ENCODE data around the gene GP2. TPM values are rescaled to one million over a fixed set of nuclear protein-coding genes. Genes with fewer than 3 reads are reported as not detected.
A peak's percentile ranks its signal among the peaks of the same experiment; 100 is the strongest.

Gene GP2
- total RNA-seq, result not detected

DNA sequence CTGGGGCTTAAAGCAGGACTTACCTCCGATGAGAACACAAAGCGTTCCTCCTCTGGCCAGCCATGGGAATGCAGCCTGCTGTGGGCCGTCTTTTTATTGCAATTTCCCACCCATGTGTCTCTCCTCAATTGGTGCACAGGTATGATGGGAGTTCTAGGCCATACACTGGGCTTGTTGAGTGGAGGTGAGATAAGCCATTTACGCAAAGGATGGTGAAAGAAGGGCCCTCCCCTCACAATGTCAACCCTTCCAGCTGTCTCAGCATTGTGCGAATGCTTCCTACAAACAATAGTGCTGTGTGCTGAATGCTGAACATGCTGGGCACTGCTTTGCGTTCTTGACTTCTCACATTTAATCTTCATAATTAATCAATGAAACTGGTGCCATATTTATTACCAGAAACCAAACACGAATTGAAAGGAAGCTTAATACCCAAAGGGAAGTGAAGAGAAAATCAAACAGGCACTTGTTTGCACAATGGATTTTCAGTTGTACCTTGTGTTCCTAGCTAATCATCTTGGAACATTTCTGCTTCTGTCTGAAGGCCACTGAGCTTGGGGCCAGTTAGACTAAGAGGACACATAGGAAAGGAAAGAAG lies at the start of gene GP2:
Gene GP2 (minus strand): TSS at position 70 of the 598 bp plus-strand sequence. CDS start 1,082 bp downstream, outside the sequence.
- peaks cover 0 to 1% of the 10 kb centered on the region in 2 donors for H3K9me3 Mint-ChIP-seq
- DNase-seq, result no peak
- no peaks in the 10 kb centered on the region for H3K36me3 Mint-ChIP-seq (ENCODE audit: insufficient read depth in 2 of 2)
- H3K4me1 Mint-ChIP-seq (ENCODE audit: low read depth), result no peaks in the 10 kb centered on the region
- no peaks in the 10 kb centered on the region for H3K27me3 Mint-ChIP-seq (ENCODE audit: low read depth)
- no peak for ATAC-seq (replicated peaks in 1 of 2)
- no peak within 1 kb of the TSS for H3K27ac Mint-ChIP-seq
- H3K4me3 Mint-ChIP-seq, result no peak within 1 kb of the TSS

DNA sequence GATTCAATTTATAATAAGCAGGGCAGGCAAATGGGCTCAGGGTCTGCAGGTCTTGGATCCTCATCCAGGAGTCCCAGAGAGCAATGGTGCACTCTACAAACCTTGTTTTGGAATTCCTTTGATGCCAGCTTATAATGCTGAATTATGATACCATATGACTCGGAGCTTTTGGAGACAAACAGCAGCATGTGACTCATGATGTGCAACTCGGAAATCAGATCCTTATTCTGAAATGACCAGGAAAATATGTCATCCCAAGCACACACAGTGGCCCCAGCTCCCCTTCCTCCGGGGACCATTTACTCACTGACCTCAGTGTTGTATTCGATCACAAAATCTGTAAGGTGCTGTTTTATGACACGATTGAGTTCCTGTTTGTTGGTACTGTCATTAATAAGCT lies 45.4 kb upstream of the GP2 start:
- Mint-ChIP-seq H3K27ac (no peak overlapping the region), H3K9me3 (peaks cover 0 to 2% of the 10 kb centered on the region in 2 donors), H3K4me3 (no peak overlapping the region), H3K36me3 (ENCODE audit: insufficient read depth in 2 of 2) (no peaks in the 10 kb centered on the region), H3K4me1 (ENCODE audit: low read depth) (no peaks in the 10 kb centered on the region), H3K27me3 (ENCODE audit: low read depth) (peaks cover 25% of the 10 kb centered on the region)
- ATAC-seq (replicated peaks in 1 of 2) (no peak), DNase-seq (no peak)

DNA sequence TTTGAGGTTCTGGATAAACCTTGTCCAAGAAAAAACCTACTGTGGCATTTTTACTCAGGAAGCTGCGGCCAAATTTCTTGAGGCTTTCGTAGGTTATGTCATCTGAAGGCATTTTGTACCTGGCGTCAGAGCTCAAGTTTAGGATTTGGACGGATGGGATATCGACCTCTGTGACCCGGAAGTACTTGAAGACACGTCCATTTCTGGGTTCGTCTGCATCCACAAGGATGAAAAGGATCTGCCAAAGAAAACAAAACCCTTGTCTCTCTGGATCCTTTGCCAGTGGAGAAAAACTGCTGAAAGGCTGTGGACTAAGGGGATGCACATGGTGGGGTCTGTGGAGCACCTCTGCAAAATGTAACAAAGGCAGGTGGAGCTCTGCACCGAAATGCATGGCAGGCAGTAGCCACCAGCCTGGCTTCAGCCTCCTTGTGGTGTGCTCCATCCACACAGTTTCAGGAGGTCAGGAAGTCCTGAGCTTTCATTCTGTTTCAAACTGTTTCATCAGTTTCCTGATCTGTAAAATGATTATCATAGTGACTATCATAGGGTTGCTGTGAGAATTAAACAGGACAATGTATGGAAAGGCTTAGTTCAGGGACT lies 42.2 kb upstream of the GP2 start:
- ATAC-seq (replicated peaks in 1 of 2) (no peak), DNase-seq (no peak)
- Mint-ChIP-seq H3K27ac (no peak overlapping the region), H3K4me1 (ENCODE audit: low read depth) (no peaks in the 10 kb centered on the region), H3K4me3 (no peak overlapping the region), H3K27me3 (ENCODE audit: low read depth) (peaks cover 26% of the 10 kb centered on the region), H3K9me3 (peaks cover 0 to 2% of the 10 kb centered on the region in 2 donors), H3K36me3 (ENCODE audit: insufficient read depth in 2 of 2) (no peaks in the 10 kb centered on the region)

DNA sequence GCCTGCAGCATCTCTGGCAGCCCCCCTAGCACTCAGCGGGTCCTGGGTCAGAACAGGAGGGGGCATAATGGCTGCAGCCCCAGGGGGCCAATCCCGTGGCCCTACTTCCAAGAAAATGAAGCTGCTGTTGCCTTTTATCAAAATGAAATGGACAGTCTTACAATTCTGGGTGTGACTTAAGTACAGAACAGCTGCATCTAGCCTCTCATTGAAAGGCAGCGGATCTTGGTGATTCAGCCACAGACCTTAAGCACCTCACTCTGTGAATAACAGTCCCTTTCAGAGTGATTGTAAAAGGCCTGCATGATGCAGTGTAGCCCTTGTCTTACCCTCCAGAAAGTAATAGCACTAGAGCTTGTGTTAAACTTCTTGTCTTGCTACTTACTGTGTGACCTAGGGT lies 36.7 kb upstream of the GP2 start:
- H3K4me3 Mint-ChIP-seq, result no peak overlapping the region
- H3K4me1 Mint-ChIP-seq (ENCODE audit: low read depth), result no peaks in the 10 kb centered on the region
- peaks cover 23% of the 10 kb centered on the region for H3K27me3 Mint-ChIP-seq (ENCODE audit: low read depth)
- no peak overlapping the region for H3K27ac Mint-ChIP-seq
- DNase-seq (no peak), ATAC-seq (replicated peaks in 1 of 2) (no peak)
- H3K36me3 Mint-ChIP-seq (ENCODE audit: insufficient read depth in 2 of 2), result no peaks in the 10 kb centered on the region
- H3K9me3 Mint-ChIP-seq, result no peaks in the 10 kb centered on the region

DNA sequence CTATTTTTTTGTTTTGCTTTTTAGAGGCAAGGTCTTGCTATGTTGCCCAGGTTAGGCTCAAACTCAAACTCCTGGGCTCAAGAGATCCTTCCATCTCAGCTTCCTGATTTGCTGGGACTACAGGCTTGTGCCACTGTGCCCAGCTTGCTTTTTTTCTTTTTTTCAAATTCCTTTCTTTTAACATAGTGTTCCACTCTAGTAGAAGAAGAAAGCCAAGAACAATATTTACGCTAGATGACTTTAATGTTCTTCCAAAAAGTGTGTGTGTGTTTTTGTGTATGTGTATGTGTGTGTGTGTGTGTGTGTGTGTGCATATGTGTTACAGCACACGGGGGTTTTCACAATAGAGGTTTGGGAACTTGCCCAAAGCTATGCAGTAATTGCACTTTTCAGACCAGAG lies 35.9 kb upstream of the GP2 start:
- no peaks in the 10 kb centered on the region for H3K36me3 Mint-ChIP-seq (ENCODE audit: insufficient read depth in 2 of 2)
- DNase-seq, result no peak
- H3K27me3 Mint-ChIP-seq (ENCODE audit: low read depth), result peaks cover 22% of the 10 kb centered on the region
- ATAC-seq (replicated peaks in 1 of 2), result no peak
- no peaks in the 10 kb centered on the region for H3K4me1 Mint-ChIP-seq (ENCODE audit: low read depth)
- H3K4me3 Mint-ChIP-seq, result no peak overlapping the region
- no peak overlapping the region for H3K27ac Mint-ChIP-seq
- no peaks in the 10 kb centered on the region for H3K9me3 Mint-ChIP-seq

DNA sequence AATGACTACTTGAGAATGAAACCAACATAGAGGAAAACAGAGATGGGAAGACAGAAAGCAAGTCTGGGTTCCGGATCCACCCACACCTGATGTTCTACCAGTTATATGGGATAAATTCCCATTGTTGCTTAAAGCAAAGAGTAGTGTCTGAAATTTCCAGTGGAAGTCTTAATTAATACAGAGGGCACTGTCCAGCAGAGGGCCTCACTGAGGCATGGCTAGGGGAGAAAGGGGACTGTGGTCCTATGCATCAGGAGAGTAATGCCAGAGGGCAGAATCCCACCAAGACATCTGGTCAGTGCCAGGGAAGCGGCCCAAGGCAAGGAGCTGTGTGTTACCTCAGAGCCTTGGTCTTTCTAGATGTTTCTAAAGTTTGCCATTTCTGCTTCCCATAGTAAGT lies 32.7 kb upstream of the GP2 start:
- no peak overlapping the region for H3K4me3 Mint-ChIP-seq
- ATAC-seq (replicated peaks in 1 of 2), result no peak
- DNase-seq, result peak in 1 of 2 donors; percentile 4
- no peaks in the 10 kb centered on the region for H3K4me1 Mint-ChIP-seq (ENCODE audit: low read depth)
- no peaks in the 10 kb centered on the region for H3K9me3 Mint-ChIP-seq
- H3K27ac Mint-ChIP-seq, result no peak overlapping the region
- H3K27me3 Mint-ChIP-seq (ENCODE audit: low read depth), result peaks cover 24% of the 10 kb centered on the region
- no peaks in the 10 kb centered on the region for H3K36me3 Mint-ChIP-seq (ENCODE audit: insufficient read depth in 2 of 2)

DNA sequence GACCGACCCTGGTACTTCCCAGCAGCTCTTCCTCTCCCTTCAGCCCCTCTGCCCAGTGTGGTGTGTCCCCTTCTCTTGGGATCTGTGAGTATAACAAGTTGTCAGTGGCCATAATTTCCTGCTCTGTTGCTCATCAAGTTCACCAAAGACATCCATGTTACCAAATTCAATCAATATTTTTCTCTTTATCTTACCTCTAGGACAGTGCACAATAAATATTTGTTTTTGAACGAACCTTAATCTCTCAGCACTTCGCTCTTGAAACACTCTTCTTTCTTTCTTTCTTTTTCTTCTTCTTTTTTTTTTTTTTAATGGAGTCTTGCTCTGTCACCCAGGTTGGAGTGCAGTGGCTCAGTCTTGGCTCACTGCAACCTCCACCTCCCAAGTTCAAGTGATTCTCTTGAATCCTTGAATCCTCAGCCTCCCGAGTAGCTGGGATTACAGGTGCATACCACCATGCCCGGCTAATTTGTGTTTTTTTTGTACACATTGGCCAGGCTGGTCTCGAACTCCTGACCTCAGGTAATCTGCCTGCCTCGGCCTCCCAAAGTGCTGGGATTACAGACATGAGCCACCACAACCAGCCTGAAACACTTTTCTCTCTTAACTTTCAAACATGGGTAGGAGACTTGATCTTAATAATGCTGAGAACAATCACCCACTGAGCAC lies 27.9 kb upstream of the GP2 start:
- Mint-ChIP-seq H3K9me3 (no peaks in the 10 kb centered on the region), H3K36me3 (ENCODE audit: insufficient read depth in 2 of 2) (no peaks in the 10 kb centered on the region), H3K4me1 (ENCODE audit: low read depth) (no peaks in the 10 kb centered on the region), H3K27me3 (ENCODE audit: low read depth) (peaks cover 24% of the 10 kb centered on the region), H3K4me3 (no peak overlapping the region), H3K27ac (no peak overlapping the region)
- DNase-seq (no peak), ATAC-seq (replicated peaks in 1 of 2) (no peak)

DNA sequence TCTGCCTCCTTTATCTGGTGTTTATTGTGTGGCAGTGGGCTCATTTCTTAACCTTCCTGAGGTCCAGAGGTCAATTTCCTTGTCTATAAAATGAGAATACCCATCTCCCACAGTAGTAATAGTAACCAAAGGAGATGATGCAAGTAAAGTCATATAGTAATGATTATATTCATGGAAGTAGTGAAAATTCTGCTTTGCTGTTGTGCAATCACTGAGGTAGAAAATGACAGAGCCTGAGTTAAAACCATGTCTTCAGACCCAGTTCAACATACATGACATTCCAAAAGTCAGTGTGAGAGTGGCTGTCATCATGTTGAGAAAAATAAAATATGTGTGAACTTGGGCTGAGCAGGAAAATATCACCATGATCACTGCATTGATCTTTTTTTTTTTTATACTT lies 26.1 kb upstream of the GP2 start:
- H3K4me3 Mint-ChIP-seq, result no peak overlapping the region
- no peaks in the 10 kb centered on the region for H3K4me1 Mint-ChIP-seq (ENCODE audit: low read depth)

DNA sequence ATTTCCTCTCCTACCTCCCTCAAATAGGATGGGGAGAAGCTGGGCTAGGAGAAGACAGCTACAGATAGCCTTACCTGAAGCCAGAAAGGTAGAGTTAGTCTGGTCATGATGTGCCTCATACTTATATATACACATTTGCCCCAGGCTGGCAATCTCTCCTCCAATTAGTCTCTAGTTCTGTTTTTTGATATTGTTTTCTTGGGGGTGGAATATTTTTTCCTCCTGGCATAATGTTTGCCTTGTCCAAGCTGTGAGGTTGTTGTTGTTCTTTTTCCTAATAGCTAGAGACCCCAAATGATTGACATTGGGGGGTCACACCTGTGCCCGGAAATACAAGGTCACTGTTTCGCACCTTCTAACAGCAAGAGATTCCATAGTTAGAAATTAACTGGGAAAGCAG lies 25.3 kb upstream of the GP2 start, which contains the start of gene UMOD:
Gene UMOD (minus strand): TSS at position 101 of the 400 bp plus-strand sequence. CDS start 1,978 bp downstream, outside the sequence.
- no peak for ATAC-seq (replicated peaks in 1 of 2)
- Mint-ChIP-seq H3K4me3 (no peak within 1 kb of the TSS), H3K27ac (no peak within 1 kb of the TSS), H3K27me3 (ENCODE audit: low read depth) (peaks cover 24% of the 10 kb centered on the region), H3K36me3 (ENCODE audit: insufficient read depth in 2 of 2) (no peaks in the 10 kb centered on the region), H3K9me3 (no peaks in the 10 kb centered on the region), H3K4me1 (ENCODE audit: low read depth) (no peaks in the 10 kb centered on the region)
- no peak for DNase-seq

More for the DNA sequence above, 26.1 kb upstream of the GP2 start:
- peaks cover 24% of the 10 kb centered on the region for H3K27me3 Mint-ChIP-seq (ENCODE audit: low read depth)
- H3K36me3 Mint-ChIP-seq (ENCODE audit: insufficient read depth in 2 of 2), result no peaks in the 10 kb centered on the region
- no peaks in the 10 kb centered on the region for H3K9me3 Mint-ChIP-seq
- no peak overlapping the region for H3K27ac Mint-ChIP-seq
- ATAC-seq (replicated peaks in 1 of 2), result no peak
- DNase-seq, result no peak

DNA sequence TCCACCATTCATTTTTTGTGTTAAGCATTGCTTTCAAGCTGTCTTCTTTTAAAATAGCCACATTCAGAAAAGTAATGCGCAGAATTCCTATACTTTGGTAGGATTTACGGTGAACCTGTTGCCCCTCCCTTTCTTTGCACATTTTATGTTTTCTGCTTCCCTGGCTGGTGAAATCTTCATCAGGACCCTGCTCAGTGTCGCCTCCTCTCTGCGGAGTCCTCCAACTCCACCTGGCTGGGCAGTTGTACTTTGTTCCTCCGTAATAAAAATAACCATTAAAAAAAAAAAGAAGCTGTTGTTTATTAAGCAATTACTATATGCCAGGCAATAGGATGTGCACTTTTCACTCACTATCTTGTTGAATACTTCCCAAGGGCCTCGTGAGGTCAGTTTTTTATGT lies 22.3 kb upstream of the GP2 start:
- H3K4me3 Mint-ChIP-seq, result no peak overlapping the region
- no peaks in the 10 kb centered on the region for H3K4me1 Mint-ChIP-seq (ENCODE audit: low read depth)
- no peak overlapping the region for H3K27ac Mint-ChIP-seq
- H3K9me3 Mint-ChIP-seq, result no peaks in the 10 kb centered on the region
- no peak for DNase-seq
- no peak for ATAC-seq (replicated peaks in 1 of 2)
- H3K27me3 Mint-ChIP-seq (ENCODE audit: low read depth), result peaks cover 4% of the 10 kb centered on the region
- H3K36me3 Mint-ChIP-seq (ENCODE audit: insufficient read depth in 2 of 2), result no peaks in the 10 kb centered on the region

DNA sequence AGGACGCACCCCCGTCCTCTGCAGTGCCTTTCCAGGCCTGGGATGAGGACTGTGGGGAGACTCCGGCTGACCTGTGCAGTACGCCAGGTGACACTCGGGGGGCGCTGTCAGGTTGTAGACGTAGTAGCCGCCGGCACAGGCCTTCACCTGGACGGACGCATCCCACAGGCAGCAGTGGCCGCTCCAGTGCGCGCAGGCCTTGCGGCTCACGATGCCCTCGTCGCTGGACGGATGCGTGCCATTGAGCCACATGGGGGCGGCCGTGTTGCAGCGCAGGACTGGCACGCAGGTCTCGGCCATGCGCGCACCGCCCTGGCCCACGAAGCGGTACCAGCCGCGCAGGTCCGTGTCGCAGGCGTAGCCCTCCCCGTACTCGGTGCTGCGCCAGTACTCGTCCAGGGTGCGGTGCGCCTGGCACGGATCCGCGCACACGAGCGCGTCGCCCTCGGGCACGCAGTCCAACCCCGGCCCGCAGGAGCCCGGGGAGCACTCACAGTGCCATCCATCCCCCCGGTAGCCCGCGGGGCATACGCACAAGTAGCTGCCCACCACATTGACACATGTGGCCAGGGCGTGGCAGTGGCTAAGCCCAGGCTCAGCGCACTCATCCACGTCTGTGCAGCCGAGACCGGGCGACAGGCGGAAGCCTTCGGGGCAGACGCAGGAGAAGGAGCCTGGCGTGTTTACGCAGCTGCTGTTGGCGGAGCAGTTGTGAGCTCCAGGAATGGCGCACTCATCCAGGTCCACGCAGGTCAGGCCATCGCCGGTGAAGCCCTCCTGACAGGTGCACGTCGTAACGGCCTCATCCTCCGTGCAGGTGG lies 21.3 kb upstream of the GP2 start:
- peak in 1 of 2 donors; percentile 1 for DNase-seq
- Mint-ChIP-seq H3K4me1 (ENCODE audit: low read depth) (no peaks in the 10 kb centered on the region), H3K4me3 (no peak overlapping the region), H3K36me3 (ENCODE audit: insufficient read depth in 2 of 2) (no peaks in the 10 kb centered on the region), H3K27me3 (ENCODE audit: low read depth) (peaks cover 4% of the 10 kb centered on the region), H3K9me3 (no peaks in the 10 kb centered on the region), H3K27ac (no peak overlapping the region)
- no peak for ATAC-seq (replicated peaks in 1 of 2)

DNA sequence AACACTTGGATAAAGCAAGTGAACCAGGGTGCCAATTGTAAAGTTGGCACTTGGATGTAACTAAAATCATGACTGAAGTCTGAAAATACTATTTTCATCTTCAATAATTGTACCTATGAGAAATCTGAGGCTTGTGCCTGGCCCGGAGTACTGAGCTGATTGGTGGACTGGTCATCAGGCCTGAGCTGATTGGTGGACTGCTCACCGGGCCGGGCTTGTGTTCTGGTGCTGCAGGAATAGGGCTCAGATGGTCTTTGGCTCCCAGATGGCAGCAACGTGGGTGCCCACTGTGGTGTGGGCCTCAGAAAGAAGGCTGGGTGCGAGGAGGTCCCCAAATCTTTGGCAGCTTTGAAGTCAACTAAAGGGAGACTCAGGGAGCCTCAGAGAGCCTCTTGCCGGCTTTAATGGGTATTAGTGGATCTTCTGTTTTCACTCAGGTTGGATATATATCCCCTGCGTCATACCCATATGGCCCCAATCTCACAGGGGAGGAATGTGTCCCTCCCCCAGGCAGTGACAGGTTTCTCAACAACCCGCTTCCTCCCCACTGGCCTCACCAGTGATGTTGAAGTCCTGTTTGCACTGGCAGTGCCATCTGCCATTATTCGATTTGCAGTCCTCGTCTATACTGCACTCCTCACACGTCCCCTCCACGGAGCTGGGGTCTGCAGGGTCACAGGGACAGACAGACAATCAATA lies 20.5 kb upstream of the GP2 start:
- Mint-ChIP-seq H3K27me3 (ENCODE audit: low read depth) (peaks cover 2% of the 10 kb centered on the region), H3K27ac (no peak overlapping the region), H3K36me3 (ENCODE audit: insufficient read depth in 2 of 2) (no peaks in the 10 kb centered on the region), H3K4me3 (no peak overlapping the region), H3K4me1 (ENCODE audit: low read depth) (no peaks in the 10 kb centered on the region), H3K9me3 (no peaks in the 10 kb centered on the region)
- DNase-seq (no peak), ATAC-seq (replicated peaks in 1 of 2) (no peak)
